Globus pallidus (tissue), 1 donor: ENCODE data around the gene CT45A2.
"Not testable (repeated sequence)": the region's sequence is repeated elsewhere in the genome, so short reads cannot be mapped to it uniquely, and the experiment has no call there.

Experiments
- DNase-seq: peaks from one replicate; pipeline ENCODE4 v3.0.0-alpha.2; 2015; ENCODE audit warnings: low spot score

Gene CT45A2, protein sequence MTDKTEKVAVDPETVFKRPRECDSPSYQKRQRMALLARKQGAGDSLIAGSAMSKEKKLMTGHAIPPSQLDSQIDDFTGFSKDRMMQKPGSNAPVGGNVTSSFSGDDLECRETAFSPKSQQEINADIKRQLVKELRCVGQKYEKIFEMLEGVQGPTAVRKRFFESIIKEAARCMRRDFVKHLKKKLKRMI

DNA sequence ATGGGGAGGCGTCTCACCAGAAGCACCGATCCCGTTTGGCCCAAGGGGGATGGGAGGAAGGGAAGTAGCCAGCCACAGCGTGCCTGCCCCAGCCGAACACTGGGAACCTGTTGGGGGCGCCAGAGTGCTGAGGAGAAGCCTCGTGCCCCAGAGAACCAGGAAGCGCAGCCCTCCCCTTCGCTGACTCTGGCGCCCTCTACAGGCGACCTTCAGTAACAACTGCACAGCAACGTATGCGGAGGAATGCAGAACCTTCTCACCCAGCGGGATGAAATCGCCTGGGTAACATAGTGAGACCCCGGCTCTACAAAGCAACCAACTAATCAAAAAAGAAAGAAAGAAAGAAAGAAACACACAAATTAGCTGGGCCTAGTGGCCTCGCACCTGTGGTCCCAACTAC, at the start of gene CT45A2:
CT45A2 (minus strand) TSS at position 101 of the 400 bp plus-strand sequence. CDS start 3,747 bp downstream, outside the sequence.
- not testable (repeated sequence) for DNase-seq

- DNase-seq, result not testable (repeated sequence)
These were observed 34.6 kb upstream of the CT45A2 start, which contains the start of gene CT45A8 for GRCh38 chrX:135854438-135854837. Gene CT45A8 (minus strand): TSS chrX:135854538. CDS start chrX:135850783, 3,755 bp downstream.

DNA sequence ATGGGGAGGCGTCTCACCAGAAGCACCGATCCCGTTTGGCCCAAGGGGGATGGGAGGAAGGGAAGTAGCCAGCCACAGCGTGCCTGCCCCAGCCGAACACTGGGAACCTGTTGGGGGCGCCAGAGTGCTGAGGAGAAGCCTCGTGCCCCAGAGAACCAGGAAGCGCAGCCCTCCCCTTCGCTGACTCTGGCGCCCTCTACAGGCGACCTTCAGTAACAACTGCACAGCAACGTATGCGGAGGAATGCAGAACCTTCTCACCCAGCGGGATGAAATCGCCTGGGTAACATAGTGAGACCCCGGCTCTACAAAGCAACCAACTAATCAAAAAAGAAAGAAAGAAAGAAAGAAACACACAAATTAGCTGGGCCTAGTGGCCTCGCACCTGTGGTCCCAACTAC, 17.4 kb upstream of the CT45A2 start, which contains the start of gene CT45A7:
CT45A7 (minus strand) TSS at position 101 of the 400 bp plus-strand sequence. CDS start 3,747 bp downstream, outside the sequence.
- DNase-seq, result not testable (repeated sequence)

DNA sequence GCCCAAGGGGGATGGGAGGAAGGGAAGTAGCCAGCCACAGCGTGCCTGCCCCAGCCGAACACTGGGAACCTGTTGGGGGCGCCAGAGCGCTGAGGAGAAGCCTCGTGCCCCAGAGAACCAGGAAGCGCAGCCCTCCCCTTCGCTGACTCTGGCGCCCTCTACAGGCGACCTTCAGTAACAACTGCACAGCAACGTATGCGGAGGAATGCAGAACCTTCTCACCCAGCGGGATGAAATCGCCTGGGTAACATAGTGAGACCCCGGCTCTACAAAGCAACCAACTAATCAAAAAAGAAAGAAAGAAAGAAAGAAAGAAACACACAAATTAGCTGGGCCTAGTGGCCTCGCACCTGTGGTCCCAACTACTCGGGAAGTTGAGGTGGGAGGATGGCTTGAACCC, 17.1 kb downstream of the CT45A2 start, which contains the start of gene CT45A6:
CT45A6 (minus strand) TSS at position 101 of the 400 bp plus-strand sequence. CDS start 3,794 bp downstream, outside the sequence.
- not testable (repeated sequence) for DNase-seq

DNA sequence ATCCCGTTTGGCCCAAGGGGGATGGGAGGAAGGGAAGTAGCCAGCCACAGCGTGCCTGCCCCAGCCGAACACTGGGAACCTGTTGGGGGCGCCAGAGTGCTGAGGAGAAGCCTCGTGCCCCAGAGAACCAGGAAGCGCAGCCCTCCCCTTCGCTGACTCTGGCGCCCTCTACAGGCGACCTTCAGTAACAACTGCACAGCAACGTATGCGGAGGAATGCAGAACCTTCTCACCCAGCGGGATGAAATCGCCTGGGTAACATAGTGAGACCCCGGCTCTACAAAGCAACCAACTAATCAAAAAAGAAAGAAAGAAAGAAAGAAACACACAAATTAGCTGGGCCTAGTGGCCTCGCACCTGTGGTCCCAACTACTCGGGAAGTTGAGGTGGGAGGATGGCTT, 34.4 kb downstream of the CT45A2 start, which contains the start of gene CT45A5:
CT45A5 (minus strand) TSS at position 101 of the 400 bp plus-strand sequence. CDS start 3,774 bp downstream, outside the sequence.
- not testable (repeated sequence) for DNase-seq

GRCh38 chrX:135768091-135768490, 51.7 kb downstream of the CT45A2 start, which contains the start of gene CT45A3:
Gene CT45A3 (minus strand): TSS chrX:135768191. CDS start chrX:135764444, 3,747 bp downstream.
- DNase-seq, result not testable (repeated sequence)
